Activated naive CD4-positive, alpha-beta T cell treated with anti-CD3 and anti-CD28 coated beads, Interleukin-2, amount 50 U/mL, for 24 hours (primary cell): ENCODE measurements around the gene ADAD2.

Source experiments
- H3K27ac Mint-ChIP-seq: one replicate; pipeline ENCODE4 v1.8.0; 2021; ENCODE audit warnings: mild to moderate bottlenecking, mixed read lengths
- H3K27me3 Mint-ChIP-seq: one replicate; pipeline ENCODE4 v1.8.0; 2021; ENCODE audit warnings: mixed read lengths
- H3K36me3 Mint-ChIP-seq: one replicate; pipeline ENCODE4 v1.8.0; 2021; ENCODE audit warnings: mixed read lengths
- H3K4me1 Mint-ChIP-seq: one replicate; pipeline ENCODE4 v1.8.0; 2021; ENCODE audit warnings: mixed read lengths
- H3K4me3 Mint-ChIP-seq: one replicate; pipeline ENCODE4 v1.8.0; 2021; ENCODE audit warnings: mild to moderate bottlenecking, mixed read lengths
- H3K9me3 Mint-ChIP-seq: one replicate; pipeline ENCODE4 v1.8.0; 2021; ENCODE audit warnings: mixed read lengths

ADAD2 gene

GRCh38 chr16:84166796-84167695, 23.9 kb upstream of the ADAD2 start:
- H3K9me3 Mint-ChIP-seq: no peaks in the 10 kb centered on the region
- no peaks in the 10 kb centered on the region for H3K4me1 Mint-ChIP-seq
- no peak overlapping the region for H3K4me3 Mint-ChIP-seq
- no peak overlapping the region for H3K27ac Mint-ChIP-seq
- no peaks in the 10 kb centered on the region for H3K36me3 Mint-ChIP-seq
- peaks cover 1% of the 10 kb centered on the region for H3K27me3 Mint-ChIP-seq

DNA sequence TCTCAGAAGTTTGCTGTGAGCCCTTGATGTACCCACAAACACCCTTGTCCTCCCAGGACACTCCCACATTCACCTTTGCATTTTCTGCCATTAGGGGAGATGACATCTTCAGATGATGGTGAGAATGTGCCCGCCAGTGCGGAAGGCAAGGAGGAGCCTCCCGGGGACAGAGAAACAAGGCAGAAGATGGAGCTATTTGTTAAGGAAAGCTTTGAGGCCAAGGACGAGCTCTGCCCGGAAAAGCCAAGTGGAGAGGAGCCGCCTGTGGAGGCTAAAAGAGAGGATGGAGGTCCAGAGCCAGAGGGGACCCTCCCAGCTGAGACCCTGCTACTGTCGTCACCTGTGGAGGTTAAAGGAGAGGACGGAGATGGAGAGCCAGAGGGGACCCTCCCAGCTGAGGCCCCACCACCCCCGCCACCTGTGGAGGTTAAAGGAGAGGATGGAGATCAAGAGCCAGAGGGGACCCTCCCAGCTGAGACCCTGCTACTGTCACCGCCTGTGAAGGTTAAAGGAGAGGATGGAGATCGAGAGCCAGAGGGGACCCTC, 21.1 kb upstream of the ADAD2 start:
- Mint-ChIP-seq H3K36me3 (no peaks in the 10 kb centered on the region), H3K9me3 (no peaks in the 10 kb centered on the region)

GRCh38 chr16:84174396-84174795, 16.6 kb upstream of the ADAD2 start:
- H3K27me3 Mint-ChIP-seq: no peaks in the 10 kb centered on the region
- H3K4me3 Mint-ChIP-seq: no peak overlapping the region
- no peaks in the 10 kb centered on the region for H3K9me3 Mint-ChIP-seq
- H3K4me1 Mint-ChIP-seq: peaks cover 14% of the 10 kb centered on the region
- H3K36me3 Mint-ChIP-seq: peaks cover 3% of the 10 kb centered on the region
- H3K27ac Mint-ChIP-seq: no peak overlapping the region

More for the DNA sequence above, 21.1 kb upstream of the ADAD2 start:
- Mint-ChIP-seq H3K4me3 (no peak overlapping the region), H3K27ac (no peak overlapping the region), H3K27me3 (peaks cover 1% of the 10 kb centered on the region), H3K4me1 (no peaks in the 10 kb centered on the region)

GRCh38 chr16:84175350-84176081, 15.4 kb upstream of the ADAD2 start:
- Mint-ChIP-seq H3K4me3 (no peak overlapping the region), H3K27ac (peak overlapping the region; percentile 6)

GRCh38 chr16:84176192-84177053, 14.5 kb upstream of the ADAD2 start:
- Mint-ChIP-seq H3K27ac (no peak overlapping the region), H3K9me3 (no peaks in the 10 kb centered on the region), H3K27me3 (no peaks in the 10 kb centered on the region), H3K4me3 (no peak overlapping the region), H3K4me1 (peaks cover 14% of the 10 kb centered on the region), H3K36me3 (peaks cover 4% of the 10 kb centered on the region)

More at GRCh38 chr16:84175350-84176081, 15.4 kb upstream of the ADAD2 start:
- peaks cover 3% of the 10 kb centered on the region for H3K36me3 Mint-ChIP-seq
- H3K9me3 Mint-ChIP-seq: no peaks in the 10 kb centered on the region
- no peaks in the 10 kb centered on the region for H3K27me3 Mint-ChIP-seq
- peaks cover 14% of the 10 kb centered on the region for H3K4me1 Mint-ChIP-seq

GRCh38 chr16:84177741-84178073, 13.2 kb upstream of the ADAD2 start:
- Mint-ChIP-seq H3K27me3 (no peaks in the 10 kb centered on the region), H3K36me3 (peaks cover 6% of the 10 kb centered on the region), H3K4me1 (peaks cover 14% of the 10 kb centered on the region), H3K4me3 (no peak overlapping the region), H3K9me3 (no peaks in the 10 kb centered on the region), H3K27ac (no peak overlapping the region)

GRCh38 chr16:84178146-84178765, 12.7 kb upstream of the ADAD2 start:
- H3K9me3 Mint-ChIP-seq: no peaks in the 10 kb centered on the region
- no peaks in the 10 kb centered on the region for H3K27me3 Mint-ChIP-seq
- peaks cover 14% of the 10 kb centered on the region for H3K4me1 Mint-ChIP-seq
- peaks cover 7% of the 10 kb centered on the region for H3K36me3 Mint-ChIP-seq
- H3K27ac Mint-ChIP-seq: no peak overlapping the region
- no peak overlapping the region for H3K4me3 Mint-ChIP-seq

GRCh38 chr16:84178892-84179611, 11.9 kb upstream of the ADAD2 start:
- Mint-ChIP-seq H3K4me1 (peaks cover 15% of the 10 kb centered on the region), H3K9me3 (no peaks in the 10 kb centered on the region), H3K27me3 (no peaks in the 10 kb centered on the region), H3K36me3 (peaks cover 7% of the 10 kb centered on the region), H3K4me3 (no peak overlapping the region), H3K27ac (peak overlapping the region; percentile 68)

GRCh38 chr16:84179612-84180320, 11.2 kb upstream of the ADAD2 start:
- H3K36me3 Mint-ChIP-seq: peaks cover 7% of the 10 kb centered on the region
- peaks cover 22% of the 10 kb centered on the region for H3K4me1 Mint-ChIP-seq
- H3K27me3 Mint-ChIP-seq: no peaks in the 10 kb centered on the region
- H3K27ac Mint-ChIP-seq: no peak overlapping the region
- H3K4me3 Mint-ChIP-seq: no peak overlapping the region
- H3K9me3 Mint-ChIP-seq: no peaks in the 10 kb centered on the region

- Mint-ChIP-seq H3K27me3 (no peaks in the 10 kb centered on the region), H3K4me1 (peaks cover 24% of the 10 kb centered on the region), H3K27ac (no peak overlapping the region), H3K9me3 (no peaks in the 10 kb centered on the region), H3K4me3 (no peak overlapping the region), H3K36me3 (peaks cover 7% of the 10 kb centered on the region)
These were observed 10.3 kb upstream of the ADAD2 start for GRCh38 chr16:84180519-84181140.

DNA sequence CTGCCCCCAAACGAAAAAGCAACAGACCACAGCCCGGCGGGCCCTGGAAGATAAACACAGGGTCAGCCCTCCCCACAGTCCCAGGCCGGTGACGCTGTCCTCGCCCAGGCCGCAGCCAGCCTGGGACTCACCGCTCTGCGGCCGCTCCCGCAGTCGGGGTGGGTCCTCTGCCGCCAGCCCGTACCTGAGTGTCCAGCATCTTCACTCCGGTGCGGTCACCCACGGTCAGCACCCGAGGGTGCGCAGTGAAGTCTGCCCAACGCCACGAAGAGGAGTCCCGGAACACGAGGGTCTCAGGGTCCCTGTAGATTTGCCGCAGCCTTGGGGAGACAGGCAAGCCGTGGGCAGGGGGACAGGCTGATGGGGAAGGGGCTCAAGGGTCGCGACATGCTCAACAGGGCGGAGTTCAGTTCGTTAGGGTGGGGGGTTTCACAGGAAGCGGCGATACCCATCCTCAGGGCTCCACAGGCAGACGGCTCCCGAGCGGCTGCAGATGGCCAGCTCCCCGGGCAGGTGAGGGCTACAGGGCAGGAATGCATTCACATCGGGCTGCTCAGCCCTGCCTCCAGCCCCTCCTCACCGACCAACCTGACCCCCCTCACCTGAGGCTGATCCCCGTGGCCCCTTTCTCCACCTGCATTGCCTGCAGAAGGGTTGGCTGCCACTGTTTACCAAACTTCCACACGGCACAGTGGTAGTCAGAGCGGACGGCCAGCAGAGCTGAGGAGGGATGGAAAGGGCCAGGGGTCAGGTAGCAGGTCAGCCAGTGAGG, 9.6 kb upstream of the ADAD2 start:
- Mint-ChIP-seq H3K4me1 (peaks cover 28% of the 10 kb centered on the region), H3K36me3 (peaks cover 7% of the 10 kb centered on the region)

DNA sequence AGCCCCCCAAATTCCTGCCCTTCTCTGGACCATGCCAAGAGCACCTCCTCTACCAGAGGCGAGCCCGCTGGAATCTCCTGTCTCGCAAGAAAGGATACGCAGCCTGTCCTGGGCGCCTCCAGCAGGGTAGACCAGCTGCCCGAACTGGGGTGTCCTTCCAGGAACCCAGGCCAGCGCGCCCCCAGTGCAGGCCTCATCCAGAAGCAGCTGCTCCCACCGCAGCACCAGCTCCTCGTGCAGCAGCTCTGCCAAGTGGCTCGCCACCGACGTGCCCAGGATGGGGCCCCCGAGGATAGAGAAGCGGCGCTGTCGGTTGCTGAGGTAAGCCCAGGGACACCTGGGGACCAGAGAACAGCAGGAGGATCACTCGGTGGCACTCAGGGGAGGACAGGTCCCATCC, 8.9 kb upstream of the ADAD2 start:
- Mint-ChIP-seq H3K4me3 (no peak overlapping the region), H3K27me3 (no peaks in the 10 kb centered on the region), H3K27ac (no peak overlapping the region), H3K4me1 (peaks cover 31% of the 10 kb centered on the region), H3K36me3 (peaks cover 7% of the 10 kb centered on the region), H3K9me3 (no peaks in the 10 kb centered on the region)

More for the DNA sequence above, 9.6 kb upstream of the ADAD2 start:
- no peak overlapping the region for H3K4me3 Mint-ChIP-seq
- H3K9me3 Mint-ChIP-seq: no peaks in the 10 kb centered on the region
- no peak overlapping the region for H3K27ac Mint-ChIP-seq
- H3K27me3 Mint-ChIP-seq: no peaks in the 10 kb centered on the region
